HEK293 (cell line): ENCODE data around the gene BATF2.
A peak's percentile ranks its signal among the peaks of the same experiment; 100 is the strongest.

ENCODE experiments used
- GLIS1 ChIP-seq: fragments of 450-650 bp; formaldehyde crosslinking; IDR thresholded peaks from 2 replicates; pipeline ENCODE4 v1.5.1; 2016; ENCODE audit warnings: missing biosample characterization, missing genetic modification characterization
- IKZF3 ChIP-seq: fragments of 450-650 bp; IDR thresholded peaks from 2 replicates; pipeline ENCODE4 v1.5.0; 2018; ENCODE audit warnings: missing biosample characterization, mild to moderate bottlenecking, missing genetic modification characterization, moderate library complexity
- KLF16 ChIP-seq: fragments of 450-650 bp; formaldehyde crosslinking; IDR thresholded peaks from 2 replicates; pipeline ENCODE4 v1.5.1; 2017; ENCODE audit warnings: missing biosample characterization, missing genetic modification characterization
- KLF9 ChIP-seq: fragments of 450-650 bp; formaldehyde crosslinking; IDR thresholded peaks from 2 replicates; pipeline ENCODE4 v1.5.1; 2016; ENCODE audit warnings: missing biosample characterization, missing genetic modification characterization, low read depth
- OVOL3 ChIP-seq: fragments of 450-650 bp; formaldehyde crosslinking; IDR thresholded peaks from 2 replicates; pipeline ENCODE4 v1.5.1; 2016; ENCODE audit warnings: missing biosample characterization, missing genetic modification characterization
- ZBTB21 ChIP-seq: fragments of 450-650 bp; formaldehyde crosslinking; IDR thresholded peaks from 2 replicates; pipeline ENCODE4 v1.5.1; 2017; ENCODE audit warnings: missing biosample characterization, missing genetic modification characterization
- ZBTB8A ChIP-seq: fragments of 450-650 bp; formaldehyde crosslinking; IDR thresholded peaks from 2 replicates; pipeline ENCODE4 v1.5.1; 2016; ENCODE audit warnings: missing biosample characterization, missing genetic modification characterization
- ZNF114 ChIP-seq: fragments of 450-650 bp; formaldehyde crosslinking; IDR thresholded peaks from 2 replicates; pipeline ENCODE4 v1.5.0; 2017; ENCODE audit warnings: missing biosample characterization, missing genetic modification characterization
- ZNF121 ChIP-seq: fragments of 450-650 bp; formaldehyde crosslinking; IDR thresholded peaks from 2 replicates; pipeline ENCODE4 v1.5.1; 2016; ENCODE audit warnings: missing biosample characterization, missing genetic modification characterization
- ZNF155 ChIP-seq: fragments of 450-650 bp; formaldehyde crosslinking; IDR thresholded peaks from 2 replicates; pipeline ENCODE4 v1.5.1; 2016; ENCODE audit warnings: missing biosample characterization, missing genetic modification characterization
- ZNF16 ChIP-seq: fragments of 450-650 bp; formaldehyde crosslinking; IDR thresholded peaks from 2 replicates; pipeline ENCODE4 v1.5.1; 2016; ENCODE audit warnings: low read depth, missing biosample characterization, missing genetic modification characterization
- ZNF2 ChIP-seq: fragments of 450-650 bp; formaldehyde crosslinking; IDR thresholded peaks from 2 replicates; pipeline ENCODE4 v1.5.1; 2016; ENCODE audit warnings: missing biosample characterization, missing genetic modification characterization
- ZNF24 ChIP-seq: fragments of 450-650 bp; formaldehyde crosslinking; IDR thresholded peaks from 2 replicates; pipeline ENCODE4 v1.5.1; 2016; ENCODE audit warnings: missing biosample characterization, missing genetic modification characterization
- ZNF324 ChIP-seq: fragments of 450-650 bp; formaldehyde crosslinking; IDR thresholded peaks from 2 replicates; pipeline ENCODE4 v1.5.1; 2016; ENCODE audit warnings: missing biosample characterization, missing genetic modification characterization
- ZNF37A ChIP-seq: fragments of 450-650 bp; IDR thresholded peaks from 2 replicates; pipeline ENCODE4 v1.5.1; 2018; ENCODE audit warnings: missing biosample characterization, missing genetic modification characterization
- ZNF394 ChIP-seq: fragments of 450-650 bp; formaldehyde crosslinking; IDR thresholded peaks from 2 replicates; pipeline ENCODE4 v1.5.1; 2016; ENCODE audit warnings: missing biosample characterization, missing genetic modification characterization, mild to moderate bottlenecking, moderate library complexity, borderline replicate concordance
- ZNF398 ChIP-seq: fragments of 450-650 bp; formaldehyde crosslinking; IDR thresholded peaks from 2 replicates; pipeline ENCODE4 v1.5.1; 2017; ENCODE audit warnings: missing biosample characterization, missing genetic modification characterization
- ZNF571 ChIP-seq: fragments of 450-650 bp; formaldehyde crosslinking; IDR thresholded peaks from 2 replicates; pipeline ENCODE4 v1.5.0; 2017; ENCODE audit warnings: missing biosample characterization, missing genetic modification characterization
- ZNF654 ChIP-seq: fragments of 450-650 bp; formaldehyde crosslinking; IDR thresholded peaks from 2 replicates; pipeline ENCODE4 v1.5.1; 2016; ENCODE audit warnings: low read depth, missing biosample characterization, missing genetic modification characterization
- ZNF677 ChIP-seq: fragments of 450-650 bp; IDR thresholded peaks from 2 replicates; pipeline ENCODE4 v1.5.0; 2018; ENCODE audit warnings: missing biosample characterization, mild to moderate bottlenecking, missing genetic modification characterization, moderate library complexity
- ZSCAN23 ChIP-seq: fragments of 450-650 bp; formaldehyde crosslinking; IDR thresholded peaks from 2 replicates; pipeline ENCODE4 v1.5.1; 2016; ENCODE audit warnings: missing biosample characterization, missing genetic modification characterization
- ZSCAN30 ChIP-seq: fragments of 450-650 bp; IDR thresholded peaks from 2 replicates; pipeline ENCODE4 v1.5.1; 2018; ENCODE audit warnings: missing biosample characterization, mild to moderate bottlenecking, missing genetic modification characterization, moderate library complexity
- ZSCAN4 ChIP-seq: fragments of 450-650 bp; formaldehyde crosslinking; IDR thresholded peaks from 2 replicates; pipeline ENCODE4 v1.5.1; 2017; ENCODE audit warnings: missing biosample characterization, missing genetic modification characterization
- TF ChIP-seq, protein P1 (sequence below): fragments of 450-650 bp; formaldehyde crosslinking; IDR thresholded peaks from 2 replicates; pipeline ENCODE4 v1.5.1; 2016; ENCODE audit warnings: missing biosample characterization, missing genetic modification characterization, low read depth
- TF ChIP-seq, protein P2 (sequence below): fragments of 450-650 bp; IDR thresholded peaks from 2 replicates; pipeline ENCODE4 v1.5.1; 2018; ENCODE audit warnings: missing biosample characterization, missing genetic modification characterization
- TF ChIP-seq, protein P3 (sequence below): fragments of 450-650 bp; formaldehyde crosslinking; IDR thresholded peaks from 2 replicates; pipeline ENCODE4 v1.5.1; 2017; ENCODE audit warnings: missing biosample characterization, missing genetic modification characterization
- TF ChIP-seq, protein P4 (sequence below): fragments of 450-650 bp; formaldehyde crosslinking; IDR thresholded peaks from 2 replicates; pipeline ENCODE4 v1.5.1; 2016; ENCODE audit warnings: missing biosample characterization, missing genetic modification characterization
- TF ChIP-seq, protein P5 (sequence below): fragments of 450-650 bp; formaldehyde crosslinking; IDR thresholded peaks from 2 replicates; pipeline ENCODE4 v1.5.1; 2016; ENCODE audit warnings: missing biosample characterization, missing genetic modification characterization

Gene BATF2

DNA sequence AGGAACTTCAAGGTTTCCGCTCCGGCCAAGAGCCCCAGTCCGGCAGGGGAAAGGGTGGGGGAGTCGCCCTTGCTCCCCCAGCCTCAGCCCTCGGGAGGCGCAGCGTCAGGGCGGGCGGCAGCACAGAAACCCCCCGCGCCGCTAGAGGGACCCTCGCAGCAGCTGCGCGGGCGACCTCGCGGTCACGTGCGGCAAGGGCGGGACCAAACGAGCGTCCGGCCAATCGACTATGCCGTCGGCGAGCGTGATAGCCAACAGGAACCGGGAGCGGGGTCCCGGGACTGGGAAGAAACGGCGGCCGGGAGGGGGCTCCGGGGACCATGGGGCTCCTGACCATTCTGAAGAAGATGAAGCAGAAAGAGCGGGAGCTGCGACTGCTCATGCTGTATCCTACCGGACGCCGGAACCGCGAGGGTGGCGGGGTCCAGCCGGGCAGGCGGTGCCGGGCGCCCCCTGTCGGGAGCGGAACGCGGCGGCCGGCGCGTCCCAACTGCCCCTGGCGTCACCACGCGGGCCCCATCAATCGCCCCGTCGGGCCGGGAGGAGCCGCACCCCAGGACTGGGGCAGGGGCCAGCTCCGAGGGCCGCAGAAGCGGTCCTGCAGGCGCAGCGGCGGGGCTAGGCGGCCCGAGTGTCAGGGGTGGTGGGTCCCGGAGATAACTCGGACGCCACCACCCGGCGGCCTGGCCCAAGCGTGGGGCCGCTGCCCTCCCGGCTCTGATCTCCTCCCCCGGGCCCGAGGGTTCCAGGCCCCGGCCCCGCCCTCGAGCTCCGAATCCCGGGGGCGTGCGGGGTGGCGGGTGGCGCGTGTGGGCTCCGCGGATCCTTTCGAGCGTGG is 17.3 kb upstream of the BATF2 start, which contains the start of gene ARL2 (continued):
- TF ChIP-seq, protein P1, sequence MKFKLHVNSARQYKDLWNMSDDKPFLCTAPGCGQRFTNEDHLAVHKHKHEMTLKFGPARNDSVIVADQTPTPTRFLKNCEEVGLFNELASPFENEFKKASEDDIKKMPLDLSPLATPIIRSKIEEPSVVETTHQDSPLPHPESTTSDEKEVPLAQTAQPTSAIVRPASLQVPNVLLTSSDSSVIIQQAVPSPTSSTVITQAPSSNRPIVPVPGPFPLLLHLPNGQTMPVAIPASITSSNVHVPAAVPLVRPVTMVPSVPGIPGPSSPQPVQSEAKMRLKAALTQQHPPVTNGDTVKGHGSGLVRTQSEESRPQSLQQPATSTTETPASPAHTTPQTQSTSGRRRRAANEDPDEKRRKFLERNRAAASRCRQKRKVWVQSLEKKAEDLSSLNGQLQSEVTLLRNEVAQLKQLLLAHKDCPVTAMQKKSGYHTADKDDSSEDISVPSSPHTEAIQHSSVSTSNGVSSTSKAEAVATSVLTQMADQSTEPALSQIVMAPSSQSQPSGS (tag by site-specific recombination), result no peak
- TF ChIP-seq ZNF16 (tag by site-specific recombination) (no peak), OVOL3 (tag by site-specific recombination) (no peak), ZNF677 (tag by site-specific recombination) (0 out of 2 replicates have a peak, but pooled peaks have one; percentile 19), ZSCAN30 (tag by site-specific recombination) (peak; percentile 78), ZNF654 (tag by site-specific recombination) (no peak; the same call in 1 of the 2 replicates), ZNF114 (no peak), ZSCAN4 (tag by site-specific recombination) (no peak; the same call in 1 of the 2 replicates), ZNF571 (no peak), ZNF324 (tag by site-specific recombination) (peak; percentile 68; the same call in 1 of the 2 replicates), ZNF2 (tag by site-specific recombination) (peak; percentile 98), ZSCAN23 (tag by site-specific recombination) (no peak), GLIS1 (peak; percentile 75), ZBTB8A (tag by site-specific recombination) (peak; percentile 96), KLF16 (0 out of 2 replicates have a peak, but pooled peaks have one; percentile 42), KLF9 (tag by site-specific recombination) (peak; percentile 62; the same call in 1 of the 2 replicates), ZNF37A (tag by site-specific recombination) (no peak), ZNF155 (tag by site-specific recombination) (no peak), ZNF24 (tag by site-specific recombination) (0 out of 2 replicates have a peak, but pooled peaks have one; percentile 54), ZNF394 (tag by site-specific recombination) (peak; percentile 46; the same call in 1 of the 2 replicates), ZNF121 (tag by site-specific recombination) (no peak), IKZF3 (tag by site-specific recombination) (peak; percentile 35), ZBTB21 (tag by site-specific recombination) (peak; percentile 5), ZNF398 (tag by site-specific recombination) (peak; percentile 52; the same call in 1 of the 2 replicates)
- TF ChIP-seq, protein P2, sequence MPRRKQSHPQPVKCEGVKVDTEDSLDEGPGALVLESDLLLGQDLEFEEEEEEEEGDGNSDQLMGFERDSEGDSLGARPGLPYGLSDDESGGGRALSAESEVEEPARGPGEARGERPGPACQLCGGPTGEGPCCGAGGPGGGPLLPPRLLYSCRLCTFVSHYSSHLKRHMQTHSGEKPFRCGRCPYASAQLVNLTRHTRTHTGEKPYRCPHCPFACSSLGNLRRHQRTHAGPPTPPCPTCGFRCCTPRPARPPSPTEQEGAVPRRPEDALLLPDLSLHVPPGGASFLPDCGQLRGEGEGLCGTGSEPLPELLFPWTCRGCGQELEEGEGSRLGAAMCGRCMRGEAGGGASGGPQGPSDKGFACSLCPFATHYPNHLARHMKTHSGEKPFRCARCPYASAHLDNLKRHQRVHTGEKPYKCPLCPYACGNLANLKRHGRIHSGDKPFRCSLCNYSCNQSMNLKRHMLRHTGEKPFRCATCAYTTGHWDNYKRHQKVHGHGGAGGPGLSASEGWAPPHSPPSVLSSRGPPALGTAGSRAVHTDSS, result peak; percentile 51
- TF ChIP-seq, protein P3, sequence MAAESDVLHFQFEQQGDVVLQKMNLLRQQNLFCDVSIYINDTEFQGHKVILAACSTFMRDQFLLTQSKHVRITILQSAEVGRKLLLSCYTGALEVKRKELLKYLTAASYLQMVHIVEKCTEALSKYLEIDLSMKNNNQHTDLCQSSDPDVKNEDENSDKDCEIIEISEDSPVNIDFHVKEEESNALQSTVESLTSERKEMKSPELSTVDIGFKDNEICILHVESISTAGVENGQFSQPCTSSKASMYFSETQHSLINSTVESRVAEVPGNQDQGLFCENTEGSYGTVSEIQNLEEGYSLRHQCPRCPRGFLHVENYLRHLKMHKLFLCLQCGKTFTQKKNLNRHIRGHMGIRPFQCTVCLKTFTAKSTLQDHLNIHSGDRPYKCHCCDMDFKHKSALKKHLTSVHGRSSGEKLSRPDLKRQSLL, result no peak
- TF ChIP-seq, protein P4, sequence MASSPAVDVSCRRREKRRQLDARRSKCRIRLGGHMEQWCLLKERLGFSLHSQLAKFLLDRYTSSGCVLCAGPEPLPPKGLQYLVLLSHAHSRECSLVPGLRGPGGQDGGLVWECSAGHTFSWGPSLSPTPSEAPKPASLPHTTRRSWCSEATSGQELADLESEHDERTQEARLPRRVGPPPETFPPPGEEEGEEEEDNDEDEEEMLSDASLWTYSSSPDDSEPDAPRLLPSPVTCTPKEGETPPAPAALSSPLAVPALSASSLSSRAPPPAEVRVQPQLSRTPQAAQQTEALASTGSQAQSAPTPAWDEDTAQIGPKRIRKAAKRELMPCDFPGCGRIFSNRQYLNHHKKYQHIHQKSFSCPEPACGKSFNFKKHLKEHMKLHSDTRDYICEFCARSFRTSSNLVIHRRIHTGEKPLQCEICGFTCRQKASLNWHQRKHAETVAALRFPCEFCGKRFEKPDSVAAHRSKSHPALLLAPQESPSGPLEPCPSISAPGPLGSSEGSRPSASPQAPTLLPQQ (tag by site-specific recombination), result peak; percentile 90
- TF ChIP-seq, protein P5, sequence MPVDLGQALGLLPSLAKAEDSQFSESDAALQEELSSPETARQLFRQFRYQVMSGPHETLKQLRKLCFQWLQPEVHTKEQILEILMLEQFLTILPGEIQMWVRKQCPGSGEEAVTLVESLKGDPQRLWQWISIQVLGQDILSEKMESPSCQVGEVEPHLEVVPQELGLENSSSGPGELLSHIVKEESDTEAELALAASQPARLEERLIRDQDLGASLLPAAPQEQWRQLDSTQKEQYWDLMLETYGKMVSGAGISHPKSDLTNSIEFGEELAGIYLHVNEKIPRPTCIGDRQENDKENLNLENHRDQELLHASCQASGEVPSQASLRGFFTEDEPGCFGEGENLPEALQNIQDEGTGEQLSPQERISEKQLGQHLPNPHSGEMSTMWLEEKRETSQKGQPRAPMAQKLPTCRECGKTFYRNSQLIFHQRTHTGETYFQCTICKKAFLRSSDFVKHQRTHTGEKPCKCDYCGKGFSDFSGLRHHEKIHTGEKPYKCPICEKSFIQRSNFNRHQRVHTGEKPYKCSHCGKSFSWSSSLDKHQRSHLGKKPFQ, result no peak
